Ascending aorta (tissue), 2 donors: ENCODE data around the gene FBXO8. TPM values are rescaled to one million over a fixed set of nuclear protein-coding genes. Genes with fewer than 3 reads are reported as not detected.

Source experiments
- DNase-seq, 2 donors: peaks; one replicate each; pipeline ENCODE4 v3.0.0-alpha.2; 2019; ENCODE audit warnings: low spot score in 2 of 2
- H3K27ac ChIP-seq, 2 donors: fragments of 200-600 bp; sonication (generic); one replicate each; pipeline ENCODE4 v1.5.1; 2016 to 2017; ENCODE audit warnings: mild to moderate bottlenecking in 1 of 2
- H3K27me3 ChIP-seq: fragments of 200-600 bp; sonication (generic); one replicate; pipeline ENCODE4 v1.5.1; 2017
- H3K36me3 ChIP-seq, 2 donors: fragments of 200-600 bp; sonication (generic); one replicate each; pipeline ENCODE4 v1.5.1; 2016
- H3K4me1 ChIP-seq, 2 donors: fragments of 200-600 bp; sonication (generic); one replicate each; pipeline ENCODE4 v1.5.1; 2016 to 2017; ENCODE audit warnings: mild to moderate bottlenecking in 1 of 2
- H3K4me3 ChIP-seq, 2 donors: fragments of 200-600 bp; sonication (generic); one replicate each; pipeline ENCODE4 v1.5.1; 2016 to 2017; ENCODE audit warnings: mild to moderate bottlenecking in 1 of 2
- H3K9me3 ChIP-seq, 2 donors: fragments of 200-600 bp; sonication (generic); one replicate each; pipeline ENCODE4 v1.5.1; 2016
- intact Hi-C: fragments of 100-400 bp; cut with DNase I; formaldehyde crosslinking; loops from one replicate; pipeline ENCODE4 v1.15.1; 2023
- total RNA-seq: library from RNA; depleted of rRNA; stranded (reverse); fragments of >200 nt; gene quantifications from one replicate; pipeline ENCODE4 v1.1.0, GENCODE V29; 2016
- TF ChIP-seq, protein P1 (sequence below), 3 experiments: fragments of 200-600 bp in 2 of 3; fragments of 450-650 bp in 1 of 3; sonication (generic) in 2 of 3; IDR thresholded peaks; one replicate each; pipeline ENCODE4 v1.5.1; 2016 to 2019; ENCODE audit warnings: antibody characterized with exemption in 3 of 3, mild to moderate bottlenecking in 1 of 3, moderate library complexity in 1 of 3

Gene FBXO8
- total RNA-seq, 1 donor from 2014 or later: 15.5 TPM

GRCh38 chr4:174314770-174315169, 31.3 kb upstream of the FBXO8 start:
- H3K27me3 ChIP-seq: no peaks in the 10 kb centered on the region
- no peaks in the 10 kb centered on the region for H3K9me3 ChIP-seq
- intact Hi-C loops: loop anchor here (5.0 kb wide), 1 partner anchor 92 kb away; no protein-coding TSS in a partner anchor
- peaks cover 16 to 18% of the 10 kb centered on the region in 2 donors for H3K36me3 ChIP-seq
- no peak overlapping the region for H3K4me3 ChIP-seq
- no peak for DNase-seq
- H3K27ac ChIP-seq: no peak overlapping the region
- no peaks in the 10 kb centered on the region for H3K4me1 ChIP-seq
- TF ChIP-seq, protein P1, sequence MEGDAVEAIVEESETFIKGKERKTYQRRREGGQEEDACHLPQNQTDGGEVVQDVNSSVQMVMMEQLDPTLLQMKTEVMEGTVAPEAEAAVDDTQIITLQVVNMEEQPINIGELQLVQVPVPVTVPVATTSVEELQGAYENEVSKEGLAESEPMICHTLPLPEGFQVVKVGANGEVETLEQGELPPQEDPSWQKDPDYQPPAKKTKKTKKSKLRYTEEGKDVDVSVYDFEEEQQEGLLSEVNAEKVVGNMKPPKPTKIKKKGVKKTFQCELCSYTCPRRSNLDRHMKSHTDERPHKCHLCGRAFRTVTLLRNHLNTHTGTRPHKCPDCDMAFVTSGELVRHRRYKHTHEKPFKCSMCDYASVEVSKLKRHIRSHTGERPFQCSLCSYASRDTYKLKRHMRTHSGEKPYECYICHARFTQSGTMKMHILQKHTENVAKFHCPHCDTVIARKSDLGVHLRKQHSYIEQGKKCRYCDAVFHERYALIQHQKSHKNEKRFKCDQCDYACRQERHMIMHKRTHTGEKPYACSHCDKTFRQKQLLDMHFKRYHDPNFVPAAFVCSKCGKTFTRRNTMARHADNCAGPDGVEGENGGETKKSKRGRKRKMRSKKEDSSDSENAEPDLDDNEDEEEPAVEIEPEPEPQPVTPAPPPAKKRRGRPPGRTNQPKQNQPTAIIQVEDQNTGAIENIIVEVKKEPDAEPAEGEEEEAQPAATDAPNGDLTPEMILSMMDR (IDR thresholded peaks at IDR 0.05): no peak

GRCh38 chr4:174314274-174314673, 30.8 kb upstream of the FBXO8 start:
- Histone ChIP-seq H3K27ac (no peak overlapping the region), H3K36me3 (peaks cover 16 to 23% of the 10 kb centered on the region in 2 donors), H3K9me3 (no peaks in the 10 kb centered on the region), H3K4me1 (no peaks in the 10 kb centered on the region), H3K27me3 (no peaks in the 10 kb centered on the region), H3K4me3 (no peak overlapping the region)
- DNase-seq: no peak
- TF ChIP-seq, protein P1 (IDR thresholded peaks at IDR 0.05): no peak
- intact Hi-C loops: no loop called here

DNA sequence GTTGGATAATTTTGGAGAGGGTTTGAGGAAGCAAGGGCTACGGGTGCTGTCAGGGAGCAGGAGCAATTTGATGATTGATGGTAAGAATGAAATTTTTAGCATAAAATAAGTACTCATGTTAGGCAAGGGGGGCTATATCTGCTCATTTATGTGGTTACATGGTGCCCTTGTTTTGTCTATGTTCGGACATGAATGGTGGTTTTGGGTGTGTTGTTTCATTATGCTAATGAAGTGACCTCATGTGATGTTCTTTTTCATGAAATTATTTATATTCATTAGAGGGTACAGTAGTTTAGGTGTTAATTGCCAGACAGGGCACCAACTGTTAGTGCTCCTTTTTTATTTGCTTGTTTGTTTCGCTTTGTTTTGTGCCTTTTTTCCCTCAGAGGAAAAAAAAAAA, 29.5 kb upstream of the FBXO8 start:
- peaks cover 17 to 25% of the 10 kb centered on the region in 2 donors for H3K36me3 ChIP-seq
- intact Hi-C loops: no loop called here
- TF ChIP-seq, protein P1 (IDR thresholded peaks at IDR 0.05): no peak

DNA sequence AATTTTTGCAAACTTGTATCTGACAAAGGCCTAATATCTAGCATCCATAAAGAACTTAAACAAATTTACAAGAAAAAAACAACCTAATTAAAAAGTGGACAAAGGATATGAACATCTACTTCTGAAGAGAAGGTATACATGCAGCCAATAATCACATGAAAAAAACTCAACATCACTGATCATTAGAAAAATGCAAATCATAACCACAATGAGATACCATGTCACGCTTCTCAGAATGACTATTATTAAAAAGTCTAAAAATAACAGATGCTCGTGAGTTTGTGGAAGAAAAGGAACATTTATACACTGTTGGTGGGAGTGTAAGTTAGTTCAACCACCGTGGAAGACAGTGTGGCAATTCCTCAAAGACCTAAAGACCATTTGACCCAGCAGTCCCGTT, 24.2 kb upstream of the FBXO8 start:
- Histone ChIP-seq H3K4me1 (no peaks in the 10 kb centered on the region), H3K4me3 (no peak overlapping the region), H3K27me3 (no peaks in the 10 kb centered on the region), H3K27ac (no peak overlapping the region), H3K36me3 (peaks cover 17 to 44% of the 10 kb centered on the region in 2 donors), H3K9me3 (no peaks in the 10 kb centered on the region)
- intact Hi-C loops: no loop called here
- TF ChIP-seq, protein P1 (IDR thresholded peaks at IDR 0.05): no peak
- no peak for DNase-seq

More for the DNA sequence above, 29.5 kb upstream of the FBXO8 start:
- H3K27ac ChIP-seq: no peak overlapping the region
- H3K4me3 ChIP-seq: no peak overlapping the region
- no peaks in the 10 kb centered on the region for H3K9me3 ChIP-seq
- H3K27me3 ChIP-seq: no peaks in the 10 kb centered on the region
- no peaks in the 10 kb centered on the region for H3K4me1 ChIP-seq
- DNase-seq: no peak

DNA sequence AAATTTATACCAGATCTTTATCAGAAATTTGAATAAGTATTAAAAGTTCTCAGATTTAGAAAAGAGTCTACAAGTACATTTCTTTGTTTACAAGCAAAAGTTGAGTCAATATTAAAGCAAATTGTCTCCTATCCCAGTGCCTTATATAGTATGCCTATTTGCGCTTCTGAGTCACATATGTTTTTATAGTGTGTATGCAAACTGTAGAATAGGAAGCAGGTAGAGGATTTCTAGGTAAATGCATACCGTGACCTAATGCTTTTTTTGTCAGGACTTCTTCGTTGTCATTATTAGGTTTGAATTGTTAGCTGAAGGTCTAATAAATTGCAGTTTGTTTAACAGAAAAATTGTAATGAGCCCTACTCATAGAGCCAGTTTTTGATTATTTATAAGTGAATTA, 22.5 kb upstream of the FBXO8 start:
- Histone ChIP-seq H3K9me3 (no peaks in the 10 kb centered on the region), H3K27me3 (no peaks in the 10 kb centered on the region), H3K4me1 (no peaks in the 10 kb centered on the region), H3K4me3 (no peak overlapping the region), H3K36me3 (peaks cover 9 to 29% of the 10 kb centered on the region in 2 donors), H3K27ac (no peak overlapping the region)
- TF ChIP-seq, protein P1 (IDR thresholded peaks at IDR 0.05): no peak
- intact Hi-C loops: no loop called here
- DNase-seq: no peak

DNA sequence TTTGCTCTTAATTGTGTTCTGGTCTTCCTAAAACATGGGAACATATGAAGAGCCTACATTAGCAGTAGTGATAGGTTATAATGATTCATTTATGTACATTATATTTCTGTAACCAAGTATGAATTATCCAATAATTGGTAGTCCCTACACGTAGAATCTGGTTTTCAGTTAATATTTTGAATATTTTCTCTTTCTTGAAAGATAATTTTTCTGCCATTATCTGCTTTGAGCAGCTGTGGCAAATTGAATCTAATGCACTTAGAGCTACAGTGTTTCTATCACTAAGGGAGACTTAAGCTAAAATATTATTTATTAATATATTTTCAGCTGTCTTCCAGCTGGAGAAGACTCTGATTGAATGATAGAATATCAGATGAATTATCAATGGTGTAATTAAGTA, 21.2 kb upstream of the FBXO8 start:
- Histone ChIP-seq H3K36me3 (peaks cover 9 to 31% of the 10 kb centered on the region in 2 donors), H3K27me3 (no peaks in the 10 kb centered on the region), H3K9me3 (no peaks in the 10 kb centered on the region), H3K4me3 (no peak overlapping the region), H3K4me1 (no peaks in the 10 kb centered on the region), H3K27ac (no peak overlapping the region)
- TF ChIP-seq, protein P1 (IDR thresholded peaks at IDR 0.05): no peak
- DNase-seq: no peak
- intact Hi-C loops: no loop called here
